ENCODE data around the gene ABHD4.
"Not testable (repeated sequence)": the region's sequence is repeated elsewhere in the genome, so short reads cannot be mapped to it uniquely, and the experiment has no call there.

Gene ABHD4, protein sequence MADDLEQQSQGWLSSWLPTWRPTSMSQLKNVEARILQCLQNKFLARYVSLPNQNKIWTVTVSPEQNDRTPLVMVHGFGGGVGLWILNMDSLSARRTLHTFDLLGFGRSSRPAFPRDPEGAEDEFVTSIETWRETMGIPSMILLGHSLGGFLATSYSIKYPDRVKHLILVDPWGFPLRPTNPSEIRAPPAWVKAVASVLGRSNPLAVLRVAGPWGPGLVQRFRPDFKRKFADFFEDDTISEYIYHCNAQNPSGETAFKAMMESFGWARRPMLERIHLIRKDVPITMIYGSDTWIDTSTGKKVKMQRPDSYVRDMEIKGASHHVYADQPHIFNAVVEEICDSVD

DNA sequence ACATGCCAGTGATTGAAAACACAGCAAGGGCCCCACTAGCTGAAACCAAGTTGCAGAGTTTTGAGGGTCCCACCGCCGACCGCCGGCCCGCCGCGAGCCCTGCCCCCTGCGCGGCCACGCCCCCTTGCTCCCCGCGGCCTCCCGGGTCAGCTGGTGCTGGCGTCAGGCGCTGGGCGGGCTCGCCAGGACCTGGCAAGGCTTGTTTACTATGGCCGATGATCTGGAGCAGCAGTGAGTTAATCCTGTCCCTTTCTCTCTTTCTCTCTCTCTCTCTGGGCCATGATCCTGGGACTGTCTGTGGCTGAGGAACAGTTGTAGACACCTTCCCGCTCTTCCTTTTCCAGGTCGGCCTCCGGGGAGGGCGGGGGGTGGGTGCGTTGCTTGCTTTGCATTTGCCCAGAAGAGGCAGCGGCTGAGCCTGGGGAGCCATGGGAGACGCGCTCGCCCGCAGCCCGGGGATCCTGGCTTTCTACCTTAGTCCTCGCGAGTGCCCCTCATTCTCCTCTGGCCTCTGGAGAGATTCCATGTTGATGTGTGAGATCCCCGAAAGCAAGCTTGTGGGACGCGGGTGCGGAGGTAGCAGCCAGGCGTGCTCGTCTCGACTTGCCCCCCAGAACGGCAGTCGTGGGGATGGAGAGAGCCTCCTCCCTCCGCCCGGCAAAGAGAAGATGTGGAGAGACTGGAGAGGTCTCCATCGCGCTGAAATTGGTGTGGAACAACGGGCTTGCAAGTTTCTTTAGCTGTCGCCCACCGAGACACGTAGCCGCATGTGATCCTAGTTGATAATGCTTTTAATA is at the start of gene ABHD4:
Gene ABHD4, plus strand, starts transcription at position 202 of the 797 bp plus-strand sequence. Its CDS starts 7 bp downstream, at position 209.
- no peak for DNase-seq (ENCODE audit: low spot score)

DNA sequence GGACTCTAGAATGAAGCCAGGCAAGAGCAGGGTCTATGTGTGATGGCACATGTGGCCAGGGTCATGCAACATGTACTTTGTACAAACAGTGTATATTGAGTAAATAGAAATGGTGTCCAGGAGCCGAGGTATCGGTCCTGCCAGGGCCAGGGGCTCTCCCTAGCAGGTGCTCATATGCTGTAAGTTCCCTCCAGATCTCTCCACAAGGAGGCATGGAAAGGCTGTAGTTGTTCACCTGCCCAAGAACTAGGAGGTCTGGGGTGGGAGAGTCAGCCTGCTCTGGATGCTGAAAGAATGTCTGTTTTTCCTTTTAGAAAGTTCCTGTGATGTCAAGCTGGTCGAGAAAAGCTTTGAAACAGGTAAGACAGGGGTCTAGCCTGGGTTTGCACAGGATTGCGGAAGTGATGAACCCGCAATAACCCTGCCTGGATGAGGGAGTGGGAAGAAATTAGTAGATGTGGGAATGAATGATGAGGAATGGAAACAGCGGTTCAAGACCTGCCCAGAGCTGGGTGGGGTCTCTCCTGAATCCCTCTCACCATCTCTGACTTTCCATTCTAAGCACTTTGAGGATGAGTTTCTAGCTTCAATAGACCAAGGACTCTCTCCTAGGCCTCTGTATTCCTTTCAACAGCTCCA is 48.7 kb upstream of the ABHD4 start:
- FAIRE-seq = no peak
- DNase-seq (ENCODE audit: low spot score) = no peak

More for the DNA sequence above, at the start of gene ABHD4:
- FAIRE-seq = no peak

DNA sequence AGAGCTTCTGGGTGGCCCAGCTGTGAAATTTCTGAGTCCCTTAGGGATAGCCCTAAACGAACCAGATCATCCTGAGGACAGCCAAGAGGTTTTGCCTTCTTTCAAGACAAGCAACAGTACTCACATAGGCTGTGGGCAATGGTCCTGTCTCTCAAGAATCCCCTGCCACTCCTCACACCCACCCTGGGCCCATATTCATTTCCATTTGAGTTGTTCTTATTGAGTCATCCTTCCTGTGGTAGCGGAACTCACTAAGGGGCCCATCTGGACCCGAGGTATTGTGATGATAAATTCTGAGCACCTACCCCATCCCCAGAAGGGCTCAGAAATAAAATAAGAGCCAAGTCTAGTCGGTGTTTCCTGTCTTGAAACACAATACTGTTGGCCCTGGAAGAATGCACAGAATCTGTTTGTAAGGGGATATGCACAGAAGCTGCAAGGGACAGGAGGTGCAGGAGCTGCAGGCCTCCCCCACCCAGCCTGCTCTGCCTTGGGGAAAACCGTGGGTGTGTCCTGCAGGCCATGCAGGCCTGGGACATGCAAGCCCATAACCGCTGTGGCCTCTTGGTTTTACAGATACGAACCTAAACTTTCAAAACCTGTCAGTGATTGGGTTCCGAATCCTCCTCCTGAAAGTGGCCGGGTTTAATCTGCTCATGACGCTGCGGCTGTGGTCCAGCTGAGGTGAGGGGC is 48.0 kb upstream of the ABHD4 start:
- DNase-seq (ENCODE audit: low spot score) (no peak), FAIRE-seq (no peak)

DNA sequence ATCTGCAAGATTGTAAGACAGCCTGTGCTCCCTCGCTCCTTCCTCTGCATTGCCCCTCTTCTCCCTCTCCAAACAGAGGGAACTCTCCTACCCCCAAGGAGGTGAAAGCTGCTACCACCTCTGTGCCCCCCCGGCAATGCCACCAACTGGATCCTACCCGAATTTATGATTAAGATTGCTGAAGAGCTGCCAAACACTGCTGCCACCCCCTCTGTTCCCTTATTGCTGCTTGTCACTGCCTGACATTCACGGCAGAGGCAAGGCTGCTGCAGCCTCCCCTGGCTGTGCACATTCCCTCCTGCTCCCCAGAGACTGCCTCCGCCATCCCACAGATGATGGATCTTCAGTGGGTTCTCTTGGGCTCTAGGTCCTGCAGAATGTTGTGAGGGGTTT is 46.5 kb upstream of the ABHD4 start:
- no peak for DNase-seq (ENCODE audit: low spot score)
- FAIRE-seq = no peak

DNA sequence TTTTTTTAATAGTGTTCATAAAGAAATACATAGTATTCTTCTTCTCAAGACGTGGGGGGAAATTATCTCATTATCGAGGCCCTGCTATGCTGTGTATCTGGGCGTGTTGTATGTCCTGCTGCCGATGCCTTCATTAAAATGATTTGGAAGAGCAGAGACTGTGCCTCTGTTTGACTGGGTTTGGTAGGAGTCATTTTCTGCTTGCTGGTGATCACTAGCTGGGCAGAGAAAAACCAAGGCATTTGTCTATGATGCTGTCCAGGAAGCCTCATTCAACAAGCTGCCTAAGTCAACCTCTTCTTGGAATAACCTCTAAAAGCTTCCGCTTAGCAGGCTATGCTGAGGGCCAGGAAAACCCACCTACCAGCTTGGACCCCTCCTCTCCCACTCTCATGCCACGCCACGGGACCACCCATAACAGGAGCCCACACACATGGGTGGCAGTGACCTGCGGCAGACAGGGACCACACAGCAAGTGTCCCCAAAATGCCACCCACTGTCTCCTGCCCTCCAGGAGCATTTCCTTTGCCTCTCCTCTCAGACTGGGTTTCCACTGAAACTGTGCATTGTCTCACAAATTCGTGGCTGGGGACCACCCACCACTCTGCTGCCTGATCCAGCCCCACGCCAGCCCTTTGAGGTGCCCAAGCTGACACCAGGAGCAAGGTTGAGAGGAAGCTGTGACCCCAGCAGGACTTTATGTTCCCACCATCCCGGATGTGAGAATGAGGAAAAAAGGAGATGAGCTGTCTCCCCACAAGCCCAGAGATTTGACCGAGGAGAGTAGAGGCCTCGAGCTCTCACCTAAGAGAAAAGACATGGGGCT is 45.9 kb upstream of the ABHD4 start:
- DNase-seq (ENCODE audit: low spot score) = no peak
- FAIRE-seq = no peak

DNA sequence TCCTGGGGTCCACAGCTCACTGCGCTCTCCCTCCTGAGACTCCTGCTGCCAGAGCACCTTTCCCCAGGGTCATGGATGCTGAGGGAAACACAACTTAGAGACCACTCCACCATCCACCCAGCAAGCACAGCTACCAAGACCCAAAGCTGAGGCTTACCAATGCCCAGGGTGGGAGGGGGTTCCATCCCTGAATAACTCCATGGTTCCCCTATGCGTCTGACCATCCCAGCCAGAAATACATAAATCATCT is 45.3 kb upstream of the ABHD4 start:
- FAIRE-seq = no peak
- DNase-seq (ENCODE audit: low spot score) = no peak

DNA sequence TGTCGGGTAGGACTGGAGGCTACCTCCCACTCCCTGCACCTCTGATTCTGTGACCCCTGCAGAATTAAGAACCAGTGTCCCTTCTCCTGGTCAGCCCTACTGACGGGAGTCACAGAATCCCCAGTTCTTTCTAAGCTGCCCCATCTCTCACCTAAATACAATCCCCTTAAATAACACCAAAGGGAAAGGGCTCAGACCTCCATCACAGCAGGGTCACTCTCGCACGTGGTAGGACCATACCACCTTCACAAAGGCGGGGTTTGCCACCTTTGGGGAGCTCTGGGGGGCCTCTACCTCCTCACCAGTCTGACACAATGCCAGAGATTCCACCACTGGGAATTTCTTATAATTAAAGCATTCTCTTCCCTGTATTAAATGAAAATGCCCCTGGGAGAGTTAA is 44.7 kb upstream of the ABHD4 start:
- FAIRE-seq = no peak
- DNase-seq (ENCODE audit: low spot score) = no peak

DNA sequence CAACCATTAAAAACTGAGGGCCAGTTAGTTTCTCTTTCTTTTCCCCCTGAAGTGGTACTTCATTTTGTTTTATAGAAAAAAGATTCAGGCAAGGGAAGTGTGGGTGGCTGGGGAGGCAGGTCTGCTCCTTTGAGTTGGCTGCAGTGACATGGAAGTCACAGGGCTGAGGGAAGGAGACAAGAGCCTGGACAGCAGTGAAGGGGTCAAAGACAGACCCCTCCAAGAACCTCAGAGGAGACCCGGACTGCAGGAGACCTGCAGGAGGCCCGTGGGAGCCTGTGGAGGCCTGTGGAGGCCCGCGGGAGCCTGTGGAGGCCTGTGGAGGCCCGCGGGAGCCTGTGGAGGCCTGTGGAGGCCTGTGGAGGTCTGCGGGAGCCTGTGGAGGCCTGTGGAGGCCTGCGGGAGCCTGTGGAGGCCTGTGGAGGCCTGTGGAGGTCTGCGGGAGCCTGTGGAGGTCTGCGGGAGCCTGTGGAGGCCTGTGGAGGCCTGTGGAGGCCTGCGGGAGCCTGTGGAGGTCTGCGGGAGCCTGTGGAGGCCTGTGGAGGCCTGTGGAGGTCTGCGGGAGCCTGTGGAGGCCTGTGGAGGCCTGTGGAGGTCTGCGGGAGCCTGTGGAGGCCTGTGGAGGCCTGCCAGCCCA is 44.1 kb upstream of the ABHD4 start:
- not testable (repeated sequence) for FAIRE-seq; DNase-seq (ENCODE audit: low spot score)

DNA sequence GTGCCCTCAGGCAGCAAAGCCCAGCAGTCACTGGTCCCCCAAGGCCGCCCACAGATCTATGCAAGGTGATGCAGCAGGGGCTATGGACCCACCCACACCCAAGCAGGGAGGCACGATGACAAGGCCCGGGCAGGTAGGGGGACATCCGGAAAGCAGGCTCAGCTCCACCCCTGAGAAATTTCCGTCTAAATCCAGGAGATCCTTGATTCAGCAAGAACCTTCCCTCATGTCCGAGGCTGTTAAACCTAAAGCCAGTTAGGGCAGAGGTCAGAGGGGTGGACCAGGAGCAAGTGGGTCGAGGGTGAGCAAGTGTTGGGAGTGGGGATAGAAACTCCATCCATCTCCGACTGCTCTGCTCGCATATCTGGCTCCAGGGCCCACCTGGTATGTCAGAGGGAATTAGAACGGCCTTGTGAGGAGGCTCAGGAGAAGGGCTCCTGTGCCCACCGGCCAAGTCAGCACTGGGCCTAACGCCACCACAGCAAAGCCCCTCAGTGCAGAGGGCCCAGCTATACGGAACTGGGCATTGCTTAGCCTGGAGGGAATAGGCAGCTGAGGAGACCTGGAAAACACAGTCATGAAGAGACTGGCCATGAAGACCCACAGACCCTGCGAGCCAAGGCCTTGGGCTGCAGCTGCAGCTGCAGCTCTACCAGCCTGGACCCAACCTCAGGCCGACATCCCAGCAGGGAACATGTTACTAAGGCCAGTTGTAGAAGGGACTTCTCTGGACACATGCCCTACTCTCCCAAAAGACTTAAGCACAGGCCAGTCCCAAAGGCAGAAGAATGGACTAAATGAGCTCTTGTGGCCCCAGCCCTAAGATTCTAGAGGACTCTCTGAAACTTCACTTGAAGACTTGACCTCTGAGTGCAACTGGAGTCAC is 43.4 kb upstream of the ABHD4 start:
- DNase-seq (ENCODE audit: low spot score) (no peak), FAIRE-seq (no peak)

DNA sequence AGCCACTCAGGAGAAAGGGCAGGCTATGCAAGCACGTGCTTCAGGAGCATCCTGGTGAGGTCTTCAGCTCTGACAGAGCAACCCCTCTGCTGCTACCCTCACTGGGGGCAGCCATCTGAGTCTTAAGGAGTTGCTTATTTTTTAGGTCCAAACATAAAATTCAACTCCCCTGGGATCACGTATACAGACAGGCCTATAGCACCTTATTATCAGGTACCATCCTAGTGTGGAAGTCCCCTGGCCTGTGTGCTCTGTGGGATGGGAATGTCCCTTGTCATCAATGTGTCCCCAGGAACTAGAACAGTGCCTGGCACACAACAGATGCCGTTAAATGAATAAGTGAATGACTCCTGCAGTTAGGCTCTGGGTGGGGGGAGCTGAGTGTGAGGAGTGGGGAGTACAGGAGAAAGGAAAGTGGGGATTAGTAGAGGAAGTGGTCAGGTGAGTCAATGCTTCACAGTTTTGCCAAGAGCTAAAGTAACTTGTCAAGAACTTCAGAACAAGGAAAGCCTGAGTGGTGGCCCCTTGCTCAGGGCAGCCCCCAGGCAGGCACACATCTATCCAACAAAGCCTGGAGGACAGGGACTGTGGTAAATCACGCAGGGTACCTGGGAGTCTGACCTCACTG is 42.6 kb upstream of the ABHD4 start:
- FAIRE-seq (no peak), DNase-seq (ENCODE audit: low spot score) (peak; percentile 59)

DNA sequence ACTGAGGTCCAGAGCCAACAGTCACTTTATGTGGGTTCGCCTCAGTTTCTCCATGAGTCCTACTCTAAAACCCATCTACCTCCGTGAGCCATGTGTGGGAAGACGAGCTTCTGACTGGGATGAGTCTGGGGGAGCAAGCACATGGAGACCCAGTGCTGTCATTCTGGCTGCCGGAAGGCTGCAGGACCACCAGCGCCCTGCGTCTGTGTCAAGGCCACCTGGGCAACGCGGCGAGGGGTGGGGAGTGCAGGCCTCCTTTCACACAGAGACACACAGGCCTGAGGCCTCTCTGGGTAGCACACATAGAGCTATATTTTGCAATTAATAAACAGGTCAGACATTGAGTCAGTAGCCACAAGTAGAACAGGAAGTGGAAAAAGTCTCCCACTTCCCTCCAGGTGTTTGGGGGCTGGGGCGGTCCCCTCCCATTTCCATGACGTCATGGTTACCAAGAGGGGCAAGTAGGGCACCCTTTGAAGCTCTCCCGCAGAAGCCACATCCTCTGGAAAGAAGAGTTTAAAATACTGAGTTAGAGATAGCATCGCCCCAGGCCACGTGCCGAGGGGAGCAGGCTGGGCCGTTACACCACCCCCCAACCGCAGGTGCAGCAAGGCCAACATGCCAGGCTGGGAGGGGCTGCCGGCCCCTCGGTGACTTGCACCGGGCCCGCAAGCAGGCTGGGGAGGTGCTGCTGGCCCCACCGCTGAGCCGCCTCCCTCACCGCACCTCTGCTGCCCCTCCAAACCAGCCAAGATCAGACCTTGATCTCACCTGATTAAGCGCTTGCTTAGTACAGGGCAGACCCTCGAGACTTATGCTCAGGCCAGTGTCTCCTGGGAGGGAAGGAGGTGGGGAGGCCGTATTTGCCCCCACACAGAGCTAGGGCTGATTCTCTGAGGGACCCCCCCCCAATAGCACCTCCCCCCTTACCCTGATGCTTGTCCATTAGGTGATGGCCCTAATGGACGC is 41.8 kb upstream of the ABHD4 start:
- DNase-seq (ENCODE audit: low spot score) = peak; percentile 83
- no peak for FAIRE-seq

DNA sequence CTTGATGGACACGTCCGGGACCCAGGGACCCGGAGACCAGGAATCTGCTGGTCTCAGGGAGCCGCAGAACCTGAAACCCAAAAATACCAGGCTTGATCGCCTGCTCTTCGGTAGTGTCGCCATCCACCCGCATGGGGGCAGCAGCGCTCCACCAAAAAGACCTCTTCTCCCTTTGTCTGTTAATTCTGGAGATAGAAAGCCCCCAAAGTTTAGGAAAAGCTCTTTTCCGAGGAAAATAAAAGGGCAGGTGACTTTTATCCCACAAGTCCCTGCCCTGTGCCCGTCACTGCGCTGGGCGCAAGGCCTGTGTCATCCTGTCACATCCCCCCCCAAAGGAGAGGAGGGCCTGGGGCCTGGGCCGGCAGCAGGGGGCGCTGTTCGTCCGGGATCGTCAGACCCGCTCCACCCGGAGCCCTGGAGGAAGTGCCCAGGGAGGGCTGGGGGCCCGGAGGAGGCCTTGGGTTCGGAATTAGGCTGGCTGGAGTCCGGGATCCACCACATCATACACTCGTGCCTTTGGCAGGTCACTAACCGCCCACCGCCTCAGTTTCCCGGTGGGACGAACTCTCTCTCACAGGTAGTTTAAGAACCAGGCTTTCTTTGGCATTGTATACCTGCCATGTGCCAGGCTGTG is 41.0 kb upstream of the ABHD4 start:
- DNase-seq (ENCODE audit: low spot score) = peak; percentile 31
- no peak for FAIRE-seq

DNA sequence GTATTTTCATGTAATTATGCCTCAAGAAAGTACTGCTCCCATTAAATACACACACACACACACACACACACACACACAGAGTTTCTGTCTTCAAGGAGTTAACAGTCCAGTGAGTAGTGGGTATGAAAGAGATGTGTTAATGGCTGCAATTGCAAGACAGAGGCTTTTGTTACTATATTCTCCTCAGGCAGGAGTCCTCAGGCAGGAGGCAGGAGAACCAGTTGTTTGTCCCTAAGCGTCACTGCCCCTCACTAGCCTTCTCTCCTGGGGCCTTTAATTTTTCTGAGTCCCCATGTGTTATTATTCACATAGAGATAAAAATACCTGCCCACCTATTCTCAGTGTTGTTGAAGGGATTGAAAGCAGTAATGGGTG is 40.3 kb upstream of the ABHD4 start:
- DNase-seq (ENCODE audit: low spot score) (no peak), FAIRE-seq (no peak)

DNA sequence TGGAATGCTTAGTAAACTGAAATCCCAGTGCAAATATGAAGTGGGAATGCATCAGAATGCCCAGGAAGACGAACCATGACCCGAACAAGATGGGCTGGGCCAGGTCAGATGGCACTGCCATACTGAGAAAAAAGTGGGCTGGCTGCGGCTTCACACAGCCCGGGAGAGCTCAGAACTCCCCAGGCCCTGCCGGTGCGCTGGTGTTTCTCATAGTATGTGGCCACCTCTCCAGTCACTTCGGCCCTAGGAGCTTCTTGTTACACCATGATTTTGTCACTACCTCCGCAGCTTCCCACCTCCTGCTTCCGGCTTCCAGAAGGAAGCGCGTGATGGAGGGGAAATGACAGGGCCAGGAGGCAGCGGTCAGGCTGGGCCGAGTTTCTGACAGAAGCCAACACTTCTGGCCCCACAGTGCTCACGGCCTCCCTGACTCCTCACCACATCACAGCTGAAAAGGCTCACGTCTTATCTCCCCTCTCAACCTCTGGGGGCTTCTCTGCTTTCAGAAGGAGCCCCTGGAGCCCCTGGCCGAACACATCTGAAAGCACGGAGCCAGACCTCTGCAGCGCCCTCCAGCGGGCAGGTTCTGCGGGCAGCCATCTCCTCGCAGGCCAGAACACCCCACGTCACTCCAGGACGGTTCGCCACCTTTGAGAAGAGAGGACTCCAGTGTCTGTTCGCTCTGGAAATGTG is 39.7 kb upstream of the ABHD4 start:
- FAIRE-seq (no peak), DNase-seq (ENCODE audit: low spot score) (no peak)

DNA sequence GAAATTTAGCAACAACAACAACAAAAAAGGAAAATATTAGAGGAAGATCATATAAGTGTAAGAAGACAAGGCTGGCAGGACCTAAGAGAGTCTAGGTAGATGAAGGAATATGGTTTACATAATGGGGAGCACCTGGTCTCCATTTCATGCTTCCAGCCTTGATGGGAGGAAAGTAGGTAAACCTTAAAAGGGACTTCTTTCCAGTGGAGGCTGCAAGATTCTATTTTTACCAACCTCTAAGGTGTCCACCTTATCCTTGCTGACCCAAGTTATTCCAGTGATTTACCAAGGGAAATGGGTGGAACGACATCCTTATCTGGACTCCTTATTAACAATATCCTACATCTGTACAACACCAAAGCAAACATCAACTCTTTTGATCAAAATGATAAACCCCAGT is 39.1 kb upstream of the ABHD4 start:
- no peak for FAIRE-seq

DNA sequence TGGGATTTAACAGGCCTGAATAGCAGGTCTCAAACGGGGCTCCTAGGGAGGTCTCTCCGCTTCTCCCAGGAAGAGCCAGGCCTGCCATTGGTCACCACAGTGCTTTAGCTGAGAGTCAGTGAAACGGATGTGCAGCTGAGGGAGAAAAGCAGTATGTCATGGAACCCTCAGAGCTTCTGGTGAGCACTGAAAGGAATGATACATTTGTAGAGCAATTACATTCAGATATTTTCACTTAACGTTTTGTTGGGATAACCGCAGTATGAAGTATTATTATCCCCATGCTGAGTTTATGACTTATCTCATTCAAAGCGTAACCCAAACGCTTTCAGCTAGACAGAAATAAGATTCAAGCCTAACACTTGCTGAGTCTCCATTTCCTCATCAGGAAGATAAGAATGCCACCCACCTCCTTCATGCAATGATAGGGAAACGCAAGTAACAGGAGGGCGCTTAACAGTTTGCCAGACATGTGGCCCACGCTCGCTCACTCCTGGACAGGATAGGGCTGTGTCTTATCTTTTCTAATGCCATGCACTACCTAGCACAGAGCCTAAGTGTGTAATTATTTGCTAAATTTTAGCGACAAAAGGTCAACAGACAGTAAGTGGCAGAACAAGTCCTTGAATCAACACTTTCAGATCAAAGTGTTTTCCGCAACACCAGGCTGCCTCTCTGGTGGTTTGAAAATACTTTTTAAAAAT is 37.3 kb upstream of the ABHD4 start:
- FAIRE-seq = no peak
- DNase-seq (ENCODE audit: low spot score) = no peak

More for the DNA sequence above, 39.1 kb upstream of the ABHD4 start:
- no peak for DNase-seq (ENCODE audit: low spot score)

DNA sequence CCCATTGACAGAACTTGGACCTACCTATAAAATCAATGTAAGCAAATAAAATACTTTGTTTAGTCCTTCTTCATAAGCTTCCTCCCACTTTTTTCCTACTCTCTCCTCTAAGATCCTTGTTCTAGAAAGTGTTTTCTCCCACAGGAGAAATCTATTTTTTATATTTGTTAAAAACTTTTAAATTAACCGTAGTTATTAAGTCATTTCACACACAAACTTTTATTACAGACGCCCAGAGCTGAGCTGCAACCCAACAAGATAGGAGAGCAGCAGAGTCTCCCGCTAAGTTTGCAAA is 36.8 kb upstream of the ABHD4 start:
- FAIRE-seq = no peak

More for the DNA sequence above, 36.8 kb upstream of the ABHD4 start:
- no peak for DNase-seq (ENCODE audit: low spot score)

Measured in RCC 7860 (cell line).